Caco-2 (cell line): ENCODE measurements around the gene TMA7. TPM values are rescaled to one million over a fixed set of nuclear protein-coding genes. Genes with fewer than 3 reads are reported as not detected.
A peak's percentile ranks its signal among the peaks of the same experiment; 100 is the strongest.

ENCODE experiments used
- BruUV-seq: library from RNA; stranded (reverse); fragments of 400-500 nt; replicated peaks from 2 replicates; lab custom pipeline; 2021; lab: Mats Ljungman, UMichigan
- CTCF ChIA-PET: fragments of 300-600 bp; sonication (Branson Sonifier 250); formaldehyde crosslinking; loops from one replicate; lab custom pipeline; 2022; ENCODE audit warnings: antibody characterized with exemption; lab: Charles Lee
- POLR2A ChIA-PET: fragments of 300-600 bp; sonication (Branson Sonifier 250); formaldehyde crosslinking; loops from one replicate; lab custom pipeline; 2022; ENCODE audit warnings: antibody characterized with exemption; lab: Charles Lee
- DNase-seq, 2 experiments: peaks; one replicate each; pipeline versions ENCODE4 v3.0.0 to v3.0.0-alpha.2; 2020 to 2022
- H3K27me3 ChIP-seq: replicated peaks from 2 replicates; pipeline ENCODE4 v1.6.0; 2011; ENCODE audit warnings: low read length; ENCODE audit not compliant: control insufficient read depth, insufficient read depth
- H3K36me3 ChIP-seq: 2 replicates; pipeline ENCODE4 v1.5.1; 2011; ENCODE audit warnings: low read length; ENCODE audit not compliant: control insufficient read depth, insufficient read depth
- H3K4me1 ChIP-seq: fragments of 250-450 bp; sonication (Bioruptor Pico); 2 replicates; pipeline ENCODE4 v1.5.1; 2020; ENCODE audit warnings: mild to moderate bottlenecking
- H3K4me3 ChIP-seq: 2 replicates; pipeline ENCODE4 v1.5.1; 2011; ENCODE audit warnings: low read depth, mild to moderate bottlenecking, control low read depth, low read length
- H3K9me3 ChIP-seq: fragments of 250-450 bp; sonication (Bioruptor Pico); 2 replicates; pipeline ENCODE4 v1.5.1; 2020; ENCODE audit warnings: mild to moderate bottlenecking, moderate library complexity
- H3K27ac Mint-ChIP-seq: one replicate; pipeline ENCODE4 v1.8.0; 2022; ENCODE audit warnings: mixed read lengths; ENCODE audit not compliant: unreplicated experiment
- H3K27me3 Mint-ChIP-seq: one replicate; pipeline ENCODE4 v1.8.0; 2022; ENCODE audit warnings: mixed read lengths; ENCODE audit not compliant: insufficient read depth, unreplicated experiment
- H3K36me3 Mint-ChIP-seq: one replicate; pipeline ENCODE4 v1.8.0; 2022; ENCODE audit warnings: mild to moderate bottlenecking, mixed read lengths; ENCODE audit not compliant: insufficient read depth, unreplicated experiment
- H3K4me1 Mint-ChIP-seq: one replicate; pipeline ENCODE4 v1.8.0; 2022; ENCODE audit warnings: low read depth, mixed read lengths; ENCODE audit not compliant: unreplicated experiment
- H3K4me3 Mint-ChIP-seq: one replicate; pipeline ENCODE4 v1.8.0; 2022; ENCODE audit warnings: mild to moderate bottlenecking, moderate library complexity, mixed read lengths; ENCODE audit not compliant: unreplicated experiment
- H3K9me3 Mint-ChIP-seq: one replicate; pipeline ENCODE4 v1.8.0; 2022; ENCODE audit warnings: mixed read lengths; ENCODE audit not compliant: unreplicated experiment
- intact Hi-C: fragments of 100-400 bp; cut with micrococcal nuclease; formaldehyde crosslinking; loops from one replicate; pipeline ENCODE4 v1.10.0; 2022; ENCODE audit not compliant: unreplicated experiment
- total RNA-seq: library from RNA; stranded (reverse); gene quantifications from 2 replicates; pipeline ENCODE4 v1.2.3, GENCODE V29; 2022
- TF ChIP-seq, protein P1 (sequence below), 2 experiments: fragments of 200-600 bp in 1 of 2; IDR thresholded peaks; 1 replicate in 1 of 2; 2 replicates in 1 of 2; pipeline versions ENCODE4 v1.5.1 to v1.8.0; 2011 to 2022; ENCODE audit warnings: antibody characterized with exemption in 1 of 2, control low read depth in 1 of 2, inconsistent platforms in 1 of 2, low read depth in 1 of 2, low read length in 1 of 2, mild to moderate bottlenecking in 1 of 2, moderate library complexity in 1 of 2; ENCODE audit not compliant: insufficient read depth in 1 of 2, severe bottlenecking in 1 of 2, unreplicated experiment in 1 of 2

Gene TMA7
- total RNA-seq, 1 experiment from 2014 or later = 205 TPM

DNA sequence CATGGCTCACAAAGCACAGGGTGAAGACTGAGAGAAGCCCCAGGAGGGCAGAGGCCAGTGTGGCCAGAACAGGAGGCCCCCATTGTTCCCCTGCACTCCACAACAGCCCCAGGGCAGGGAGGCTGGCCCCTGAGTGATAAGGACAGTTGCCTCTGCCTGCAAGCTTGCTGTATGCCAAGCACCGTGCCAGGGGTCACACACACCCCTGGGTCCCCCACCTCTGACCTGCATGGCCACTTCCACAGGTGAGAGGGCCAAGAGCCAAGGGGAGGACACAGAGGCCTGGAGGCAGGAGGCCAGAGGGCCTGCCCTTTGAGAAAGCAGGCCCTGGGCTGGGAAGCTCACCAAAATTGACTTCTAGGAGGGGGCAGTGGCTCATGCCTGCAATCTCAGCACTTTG lies 30.2 kb downstream of the TMA7 start:
- Mint-ChIP-seq H3K36me3 (peaks cover 45% of the 10 kb centered on the region), H3K27me3 (no peaks in the 10 kb centered on the region), H3K27ac (peak overlapping the region; percentile 74), H3K9me3 (no peaks in the 10 kb centered on the region), H3K4me1 (peaks cover 21% of the 10 kb centered on the region), H3K4me3 (peak overlapping the region; percentile 16)
- ChIA-PET POLR2A (interaction anchor here (1.0 kb wide), 1 partner anchor 82 kb away, joined by 4 read pairs; no protein-coding TSS in a partner anchor), CTCF (interaction anchor here (0.5 kb wide), 1 partner anchor 142 kb away, joined by 5 read pairs; no protein-coding TSS in a partner anchor)
- Histone ChIP-seq H3K36me3 (peaks cover 2% of the 10 kb centered on the region; the same call in 1 of the 2 replicates), H3K4me1 (peaks cover 35% of the 10 kb centered on the region), H3K4me3 (no peak overlapping the region), H3K9me3 (no peaks in the 10 kb centered on the region), H3K27me3 (no peaks in the 10 kb centered on the region)
- intact Hi-C loops = no loop called here
- no peak for DNase-seq
- no TSS peak for BruUV-seq
- TF ChIP-seq, protein P1, sequence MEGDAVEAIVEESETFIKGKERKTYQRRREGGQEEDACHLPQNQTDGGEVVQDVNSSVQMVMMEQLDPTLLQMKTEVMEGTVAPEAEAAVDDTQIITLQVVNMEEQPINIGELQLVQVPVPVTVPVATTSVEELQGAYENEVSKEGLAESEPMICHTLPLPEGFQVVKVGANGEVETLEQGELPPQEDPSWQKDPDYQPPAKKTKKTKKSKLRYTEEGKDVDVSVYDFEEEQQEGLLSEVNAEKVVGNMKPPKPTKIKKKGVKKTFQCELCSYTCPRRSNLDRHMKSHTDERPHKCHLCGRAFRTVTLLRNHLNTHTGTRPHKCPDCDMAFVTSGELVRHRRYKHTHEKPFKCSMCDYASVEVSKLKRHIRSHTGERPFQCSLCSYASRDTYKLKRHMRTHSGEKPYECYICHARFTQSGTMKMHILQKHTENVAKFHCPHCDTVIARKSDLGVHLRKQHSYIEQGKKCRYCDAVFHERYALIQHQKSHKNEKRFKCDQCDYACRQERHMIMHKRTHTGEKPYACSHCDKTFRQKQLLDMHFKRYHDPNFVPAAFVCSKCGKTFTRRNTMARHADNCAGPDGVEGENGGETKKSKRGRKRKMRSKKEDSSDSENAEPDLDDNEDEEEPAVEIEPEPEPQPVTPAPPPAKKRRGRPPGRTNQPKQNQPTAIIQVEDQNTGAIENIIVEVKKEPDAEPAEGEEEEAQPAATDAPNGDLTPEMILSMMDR (IDR thresholded peaks at IDR 0.05; ENCODE audit: insufficient read depth in 1 of 2, low read depth in 1 of 2, low read length in 1 of 2, severe bottlenecking in 1 of 2, unreplicated experiment in 1 of 2) = no peak

DNA sequence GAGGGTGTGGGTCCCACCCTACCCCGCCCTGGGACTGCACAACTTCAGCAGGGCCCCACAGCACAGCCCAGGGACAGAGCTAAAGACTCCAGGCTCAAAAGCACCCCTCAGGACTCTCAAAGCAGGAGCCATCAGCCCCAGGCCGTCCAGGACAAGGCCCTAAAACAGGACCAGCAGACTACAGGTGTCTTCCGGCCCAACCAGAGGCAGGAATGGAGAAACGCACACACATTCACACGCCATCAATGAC lies 32.5 kb downstream of the TMA7 start:
- peaks cover 17% of the 10 kb centered on the region for H3K4me1 Mint-ChIP-seq
- H3K9me3 Mint-ChIP-seq = no peaks in the 10 kb centered on the region
- ChIA-PET POLR2A (interaction anchor here (0.5 to 2.1 kb wide), 8 partner anchors 26 to 894 kb away, joined by 3 to 21 read pairs (median 8); partner anchors contain the start of genes ATRIP, CCDC51, CSPG5 and IP6K2), CTCF (interaction anchor here (0.6 to 2.9 kb wide), 16 partner anchors 10 to 190 kb away, joined by 3 to 77 read pairs (median 9); partner anchors contain the start of genes ATRIP, CCDC51, CELSR3 and PFKFB4)
- peak overlapping the region; percentile 39 for H3K4me3 ChIP-seq
- H3K27me3 ChIP-seq = no peaks in the 10 kb centered on the region
- no peaks in the 10 kb centered on the region for H3K36me3 ChIP-seq
- intact Hi-C loops = loop anchor here (1.0 kb wide), 1 partner anchor 76 kb away; no protein-coding TSS in a partner anchor
- H3K36me3 Mint-ChIP-seq = peaks cover 39% of the 10 kb centered on the region
- peaks cover 22% of the 10 kb centered on the region; the same call in 1 of the 2 replicates for H3K4me1 ChIP-seq
- H3K27me3 Mint-ChIP-seq = no peaks in the 10 kb centered on the region
- H3K9me3 ChIP-seq = no peaks in the 10 kb centered on the region
- peak; percentile 65 to 77 for DNase-seq
- H3K4me3 Mint-ChIP-seq = peak overlapping the region; percentile 88
- peak overlapping the region; percentile 97 for H3K27ac Mint-ChIP-seq
- TF ChIP-seq, protein P1 (IDR thresholded peaks at IDR 0.05; ENCODE audit: insufficient read depth in 1 of 2, low read depth in 1 of 2, low read length in 1 of 2, severe bottlenecking in 1 of 2, unreplicated experiment in 1 of 2) = no peak
- TSS peak; percentile 76 for BruUV-seq

DNA sequence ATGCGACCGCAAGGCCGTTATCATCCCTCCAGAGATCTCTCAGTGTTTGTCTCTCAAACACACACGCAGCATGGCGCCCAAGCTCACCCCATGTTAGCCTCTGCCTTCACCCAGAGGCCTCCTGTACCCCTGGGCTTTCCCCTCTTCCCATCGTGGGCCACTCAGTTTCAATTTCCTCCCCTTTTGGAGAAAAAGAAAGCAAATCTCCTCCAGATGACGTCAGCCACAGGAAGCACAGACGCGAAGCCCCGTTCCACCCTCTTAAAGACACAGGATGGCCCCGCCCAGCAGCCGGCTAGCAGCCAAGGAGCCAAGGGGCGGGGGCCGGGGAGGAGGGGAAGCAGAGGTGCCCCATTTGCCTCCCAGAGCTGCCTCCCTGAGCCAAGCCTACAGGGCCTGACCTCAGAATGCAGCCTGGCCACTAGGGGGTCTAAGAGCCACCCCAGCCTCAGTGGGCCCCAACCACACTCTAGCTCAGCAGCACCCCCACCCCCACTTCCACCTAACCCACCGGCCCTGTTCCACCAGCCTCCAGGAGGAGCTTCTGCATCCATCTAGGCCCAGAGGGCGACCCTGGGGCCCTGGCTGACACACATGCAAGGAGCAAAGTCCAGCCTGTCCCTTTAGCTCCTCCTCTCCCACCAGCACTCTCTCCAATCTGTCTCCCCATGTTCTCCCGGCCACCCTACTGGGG lies 33.0 kb downstream of the TMA7 start:
- H3K4me3 ChIP-seq = peak overlapping the region; percentile 39
- H3K9me3 ChIP-seq = no peaks in the 10 kb centered on the region
- H3K27me3 ChIP-seq = no peaks in the 10 kb centered on the region
- intact Hi-C loops = loop anchor here (1.0 kb wide), 3 partner anchors 8 to 75 kb away; no protein-coding TSS in a partner anchor
- H3K4me1 Mint-ChIP-seq = peaks cover 20% of the 10 kb centered on the region
- TF ChIP-seq, protein P1 (IDR thresholded peaks at IDR 0.05; ENCODE audit: insufficient read depth in 1 of 2, low read depth in 1 of 2, low read length in 1 of 2, severe bottlenecking in 1 of 2, unreplicated experiment in 1 of 2) = peak; percentile 78
- ChIA-PET POLR2A (interaction anchor here (0.5 to 2.1 kb wide), 22 partner anchors 8 to 895 kb away, joined by 3 to 21 read pairs (median 4); partner anchors contain the start of genes ATRIP, CCDC51, CSPG5 and IP6K2), CTCF (interaction anchor here (0.6 to 2.9 kb wide), 23 partner anchors 9 to 997 kb away, joined by 3 to 77 read pairs (median 7); partner anchors contain the start of genes ATRIP, CCDC51, CELSR3 and DAG1)
- peak; percentile 98 to 99 for DNase-seq
- no peaks in the 10 kb centered on the region for H3K36me3 ChIP-seq
- H3K4me1 ChIP-seq = peaks cover 22% of the 10 kb centered on the region; the same call in 1 of the 2 replicates
- no peaks in the 10 kb centered on the region for H3K27me3 Mint-ChIP-seq
- peak overlapping the region; percentile 88 for H3K4me3 Mint-ChIP-seq
- peaks cover 39% of the 10 kb centered on the region for H3K36me3 Mint-ChIP-seq
- H3K9me3 Mint-ChIP-seq = no peaks in the 10 kb centered on the region
- no TSS peak for BruUV-seq
- peak overlapping the region; percentile 97 for H3K27ac Mint-ChIP-seq
